ENCODE data around the gene ABCG2. TPM values are rescaled to one million over a fixed set of nuclear protein-coding genes. Genes with fewer than 3 reads are reported as not detected.
A peak's percentile ranks its signal among the peaks of the same experiment; 100 is the strongest.
"Not testable (repeated sequence)": the region's sequence is repeated elsewhere in the genome, so short reads cannot be mapped to it uniquely, and the experiment has no call there.

Gene ABCG2
- total and polyA plus RNA-seq, 7 experiments from 2014 or later = 0.26 to 0.67 (median 0.46) TPM; not detected in 3

GRCh38 chr4:88130544-88131305, 27.7 kb downstream of the ABCG2 start:
- H3K36me3 Mint-ChIP-seq = peaks cover 0 to 5% (median 0%) of the 10 kb centered on the region in 5 donors
- DNase-seq (no peak), ATAC-seq (no peak)
- intact Hi-C loops (cut with micrococcal nuclease) = no loop called here
- H3K27ac Mint-ChIP-seq = peak overlapping the region in 1 of 9 donors; percentile 15
- H3K4me3 Mint-ChIP-seq = no peak overlapping the region
- CTCF ChIA-PET = no interaction called here
- Histone ChIP-seq H3K9me3 (ENCODE audit: control insufficient read depth in 2 of 3, low read length in 3 of 3) (no peaks in the 10 kb centered on the region), H3K4me3 (ENCODE audit: low read length) (no peak overlapping the region), H3K27ac (ENCODE audit: low read depth, low read length) (no peak overlapping the region), H3K4me1 (ENCODE audit: control insufficient read depth in 2 of 2, insufficient read depth in 2 of 2, low read length in 2 of 2) (no peaks in the 10 kb centered on the region), H3K36me3 (ENCODE audit: control insufficient read depth in 2 of 3, insufficient read depth in 3 of 3, low read length in 3 of 3) (no peaks in the 10 kb centered on the region), H3K27me3 (ENCODE audit: control insufficient read depth in 2 of 2, insufficient read depth in 2 of 2, low read length in 2 of 2) (no peaks in the 10 kb centered on the region)
- POLR2A ChIA-PET = no interaction called here
- H3K27me3 Mint-ChIP-seq = peaks cover 1 to 14% (median 6%) of the 10 kb centered on the region in 5 donors
- no peaks in the 10 kb centered on the region for H3K4me1 Mint-ChIP-seq
- peaks cover 0 to 5% (median 0%) of the 10 kb centered on the region in 11 donors for H3K9me3 Mint-ChIP-seq

DNA sequence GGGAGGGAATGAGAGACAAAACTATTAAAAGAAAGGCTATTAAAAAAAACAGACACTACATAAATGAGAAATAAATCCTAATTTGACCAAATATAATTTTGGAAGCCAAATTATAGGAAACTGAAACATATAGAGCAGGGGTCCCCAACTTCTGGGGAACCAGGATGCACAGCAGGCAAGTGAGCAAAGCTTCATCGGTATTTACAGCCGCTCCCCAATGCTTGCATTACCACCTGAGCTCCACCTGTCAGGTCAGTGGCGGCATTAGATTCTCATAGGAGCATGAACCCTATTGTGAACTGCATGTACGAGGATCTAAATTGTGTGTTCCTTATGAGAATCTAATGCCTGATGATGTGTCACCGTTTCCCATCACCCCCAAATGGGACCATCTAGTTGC, 28.4 kb downstream of the ABCG2 start:
- no peak overlapping the region for H3K27ac ChIP-seq (ENCODE audit: low read depth, low read length)
- no peaks in the 10 kb centered on the region for H3K4me1 ChIP-seq (ENCODE audit: control insufficient read depth in 2 of 2, insufficient read depth in 2 of 2, low read length in 2 of 2)
- no peak overlapping the region for H3K4me3 Mint-ChIP-seq
- ChIA-PET POLR2A (no interaction called here), CTCF (no interaction called here)
- H3K27ac Mint-ChIP-seq = no peak overlapping the region
- H3K27me3 ChIP-seq (ENCODE audit: control insufficient read depth in 2 of 2, insufficient read depth in 2 of 2, low read length in 2 of 2) = no peaks in the 10 kb centered on the region
- H3K9me3 ChIP-seq (ENCODE audit: control insufficient read depth in 2 of 3, low read length in 3 of 3) = no peaks in the 10 kb centered on the region
- DNase-seq (no peak), ATAC-seq (no peak)
- H3K4me1 Mint-ChIP-seq = no peaks in the 10 kb centered on the region
- no peak overlapping the region for H3K4me3 ChIP-seq (ENCODE audit: low read length)
- intact Hi-C loops (cut with micrococcal nuclease) = no loop called here
- H3K36me3 ChIP-seq (ENCODE audit: control insufficient read depth in 2 of 3, insufficient read depth in 3 of 3, low read length in 3 of 3) = no peaks in the 10 kb centered on the region
- H3K9me3 Mint-ChIP-seq = peaks cover 0 to 5% (median 0%) of the 10 kb centered on the region in 11 donors
- H3K36me3 Mint-ChIP-seq = peaks cover 0 to 5% (median 0%) of the 10 kb centered on the region in 5 donors
- peaks cover 4 to 14% (median 7%) of the 10 kb centered on the region in 5 donors for H3K27me3 Mint-ChIP-seq

DNA sequence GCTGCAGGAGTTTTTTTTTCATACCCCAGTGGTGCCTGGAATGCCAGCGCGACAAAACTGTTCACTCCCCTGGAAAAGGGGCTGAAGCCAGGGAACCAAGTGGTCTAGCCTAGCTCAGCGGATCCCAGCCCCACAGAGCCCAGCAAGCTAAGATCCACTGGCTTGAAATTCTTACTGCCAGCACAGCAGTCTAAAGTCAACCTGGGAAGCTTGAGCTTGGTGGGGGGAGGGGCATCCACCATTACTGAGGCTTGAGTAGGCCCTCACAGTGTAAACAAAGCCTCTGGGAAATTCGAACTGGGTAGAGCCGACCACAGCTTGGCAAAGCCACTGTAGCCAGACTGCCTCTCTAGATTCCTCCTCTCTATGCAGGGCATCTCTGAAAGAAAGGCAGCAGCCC, 36.2 kb downstream of the ABCG2 start:
- peaks cover 0 to 19% (median 0%) of the 10 kb centered on the region in 3 experiments for H3K9me3 ChIP-seq (ENCODE audit: control insufficient read depth in 2 of 3, low read length in 3 of 3)
- ATAC-seq; H3K4me1 ChIP-seq (ENCODE audit: control insufficient read depth in 2 of 2, insufficient read depth in 2 of 2, low read length in 2 of 2); H3K27me3 ChIP-seq (ENCODE audit: control insufficient read depth in 2 of 2, insufficient read depth in 2 of 2, low read length in 2 of 2); POLR2A ChIA-PET; H3K27ac ChIP-seq (ENCODE audit: low read depth, low read length); intact Hi-C loops (cut with micrococcal nuclease); H3K36me3 ChIP-seq (ENCODE audit: control insufficient read depth in 2 of 3, insufficient read depth in 3 of 3, low read length in 3 of 3); H3K4me3 ChIP-seq (ENCODE audit: low read length); CTCF ChIA-PET; H3K27ac Mint-ChIP-seq; H3K4me1 Mint-ChIP-seq; DNase-seq; H3K4me3 Mint-ChIP-seq: not testable (repeated sequence)
- Mint-ChIP-seq H3K9me3 (peaks cover 15 to 46% (median 26%) of the 10 kb centered on the region in 11 donors), H3K36me3 (peaks cover 2 to 28% (median 18%) of the 10 kb centered on the region in 5 donors), H3K27me3 (peaks cover 0 to 16% (median 13%) of the 10 kb centered on the region in 5 donors)

GRCh38 chr4:88119943-88120342, 38.5 kb downstream of the ABCG2 start:
- no peaks in the 10 kb centered on the region for H3K4me1 Mint-ChIP-seq
- ChIA-PET CTCF (no interaction called here), POLR2A (no interaction called here)
- no peak overlapping the region for H3K27ac Mint-ChIP-seq
- peaks cover 0 to 12% (median 8%) of the 10 kb centered on the region in 5 donors for H3K27me3 Mint-ChIP-seq
- peaks cover 2 to 28% (median 16%) of the 10 kb centered on the region in 5 donors for H3K36me3 Mint-ChIP-seq
- no peak overlapping the region for H3K4me3 Mint-ChIP-seq
- peaks cover 0 to 19% (median 0%) of the 10 kb centered on the region in 3 experiments for H3K9me3 ChIP-seq (ENCODE audit: control insufficient read depth in 2 of 3, low read length in 3 of 3)
- DNase-seq (no peak), ATAC-seq (no peak)
- peaks cover 15 to 43% (median 21%) of the 10 kb centered on the region in 11 donors for H3K9me3 Mint-ChIP-seq
- no peaks in the 10 kb centered on the region for H3K27me3 ChIP-seq (ENCODE audit: control insufficient read depth in 2 of 2, insufficient read depth in 2 of 2, low read length in 2 of 2)
- no peaks in the 10 kb centered on the region for H3K4me1 ChIP-seq (ENCODE audit: control insufficient read depth in 2 of 2, insufficient read depth in 2 of 2, low read length in 2 of 2)
- H3K4me3 ChIP-seq (ENCODE audit: low read length) = no peak overlapping the region
- intact Hi-C loops (cut with micrococcal nuclease) = no loop called here
- H3K36me3 ChIP-seq (ENCODE audit: control insufficient read depth in 2 of 3, insufficient read depth in 3 of 3, low read length in 3 of 3) = no peaks in the 10 kb centered on the region
- H3K27ac ChIP-seq (ENCODE audit: low read depth, low read length) = no peak overlapping the region

- POLR2A ChIA-PET = no interaction called here
Observed at GRCh38 chr4:88115587-88115986, 42.9 kb downstream of the ABCG2 start.

DNA sequence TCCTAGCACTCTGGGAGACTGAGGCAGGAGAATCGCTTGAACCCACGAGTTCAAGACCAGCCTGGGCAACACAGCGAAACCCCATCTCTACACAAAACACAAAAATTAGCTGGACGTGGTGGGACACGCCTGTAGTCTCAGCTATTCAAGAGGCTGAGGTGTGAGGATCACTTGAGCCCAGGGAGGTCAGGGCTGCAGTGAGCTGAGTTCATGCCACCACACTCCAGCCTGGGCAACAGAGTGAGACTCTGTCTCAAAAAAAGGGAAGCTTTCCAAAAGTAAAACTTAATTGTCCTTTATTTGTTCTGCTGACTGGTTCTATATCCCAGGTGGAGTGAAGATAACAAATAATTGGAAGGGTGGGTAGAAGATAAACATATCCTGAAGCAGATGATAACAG, 45.6 kb downstream of the ABCG2 start:
- DNase-seq (no peak), ATAC-seq (no peak)
- ChIA-PET POLR2A (no interaction called here), CTCF (no interaction called here)
- Histone ChIP-seq H3K4me3 (ENCODE audit: low read length) (no peak overlapping the region), H3K27ac (ENCODE audit: low read depth, low read length) (no peak overlapping the region), H3K4me1 (ENCODE audit: control insufficient read depth in 2 of 2, insufficient read depth in 2 of 2, low read length in 2 of 2) (no peaks in the 10 kb centered on the region), H3K9me3 (ENCODE audit: control insufficient read depth in 2 of 3, low read length in 3 of 3) (no peaks in the 10 kb centered on the region), H3K36me3 (ENCODE audit: control insufficient read depth in 2 of 3, insufficient read depth in 3 of 3, low read length in 3 of 3) (no peaks in the 10 kb centered on the region), H3K27me3 (ENCODE audit: control insufficient read depth in 2 of 2, insufficient read depth in 2 of 2, low read length in 2 of 2) (no peaks in the 10 kb centered on the region)
- Mint-ChIP-seq H3K27me3 (no peaks in the 10 kb centered on the region), H3K4me1 (peaks cover 0 to 1% (median 0%) of the 10 kb centered on the region in 7 donors), H3K36me3 (no peaks in the 10 kb centered on the region), H3K4me3 (no peak overlapping the region), H3K27ac (no peak overlapping the region), H3K9me3 (peaks cover 0 to 4% (median 0%) of the 10 kb centered on the region in 11 donors)
- intact Hi-C loops (cut with micrococcal nuclease) = no loop called here

More at GRCh38 chr4:88115587-88115986, 42.9 kb downstream of the ABCG2 start:
- no peak for DNase-seq
- Mint-ChIP-seq H3K9me3 (peaks cover 7 to 23% (median 16%) of the 10 kb centered on the region in 11 donors), H3K4me1 (peaks cover 0 to 1% (median 0%) of the 10 kb centered on the region in 7 donors), H3K36me3 (peaks cover 0 to 13% (median 8%) of the 10 kb centered on the region in 5 donors), H3K27me3 (no peaks in the 10 kb centered on the region), H3K4me3 (no peak overlapping the region), H3K27ac (no peak overlapping the region)
- no peak for ATAC-seq
- Histone ChIP-seq H3K9me3 (ENCODE audit: control insufficient read depth in 2 of 3, low read length in 3 of 3) (peaks cover 0 to 19% (median 0%) of the 10 kb centered on the region in 3 experiments), H3K27me3 (ENCODE audit: control insufficient read depth in 2 of 2, insufficient read depth in 2 of 2, low read length in 2 of 2) (no peaks in the 10 kb centered on the region), H3K27ac (ENCODE audit: low read depth, low read length) (no peak overlapping the region), H3K4me1 (ENCODE audit: control insufficient read depth in 2 of 2, insufficient read depth in 2 of 2, low read length in 2 of 2) (no peaks in the 10 kb centered on the region), H3K36me3 (ENCODE audit: control insufficient read depth in 2 of 3, insufficient read depth in 3 of 3, low read length in 3 of 3) (no peaks in the 10 kb centered on the region), H3K4me3 (ENCODE audit: low read length) (no peak overlapping the region)
- CTCF ChIA-PET = no interaction called here
- intact Hi-C loops (cut with micrococcal nuclease) = no loop called here

DNA sequence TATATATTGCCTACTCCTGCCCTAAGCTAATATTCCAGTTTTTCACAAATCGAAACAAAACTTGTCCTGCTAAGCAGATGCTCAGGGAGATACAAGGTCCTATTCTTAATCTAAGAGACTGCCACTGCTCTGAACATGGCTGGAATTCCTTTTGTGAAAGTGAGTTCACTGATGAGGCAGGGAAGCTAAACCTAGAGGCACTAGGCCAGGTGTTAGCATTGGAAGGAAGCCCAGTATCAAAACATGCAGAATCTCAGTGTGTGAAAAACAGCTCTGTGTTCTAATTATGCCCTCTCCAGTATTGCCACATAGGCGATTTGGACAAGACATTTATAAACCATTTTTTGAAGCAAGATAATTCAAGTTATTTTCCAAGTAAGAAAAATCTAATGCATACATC, 47.6 kb downstream of the ABCG2 start:
- CTCF ChIA-PET = no interaction called here
- intact Hi-C loops (cut with micrococcal nuclease) = no loop called here
- no peaks in the 10 kb centered on the region for H3K9me3 ChIP-seq (ENCODE audit: control insufficient read depth in 2 of 3, low read length in 3 of 3)
- Mint-ChIP-seq H3K27me3 (no peaks in the 10 kb centered on the region), H3K4me3 (no peak overlapping the region), H3K4me1 (peaks cover 0 to 3% (median 0%) of the 10 kb centered on the region in 7 donors), H3K27ac (no peak overlapping the region), H3K9me3 (no peaks in the 10 kb centered on the region), H3K36me3 (no peaks in the 10 kb centered on the region)
- H3K4me3 ChIP-seq (ENCODE audit: low read length) = no peak overlapping the region
- ATAC-seq (no peak), DNase-seq (no peak)
- H3K36me3 ChIP-seq (ENCODE audit: control insufficient read depth in 2 of 3, insufficient read depth in 3 of 3, low read length in 3 of 3) = no peaks in the 10 kb centered on the region
- POLR2A ChIA-PET = no interaction called here
- H3K27ac ChIP-seq (ENCODE audit: low read depth, low read length) = no peak overlapping the region
- no peaks in the 10 kb centered on the region for H3K27me3 ChIP-seq (ENCODE audit: control insufficient read depth in 2 of 2, insufficient read depth in 2 of 2, low read length in 2 of 2)
- no peaks in the 10 kb centered on the region for H3K4me1 ChIP-seq (ENCODE audit: control insufficient read depth in 2 of 2, insufficient read depth in 2 of 2, low read length in 2 of 2)
